ENCODE data around the gene PSME3. TPM values are rescaled to one million over a fixed set of nuclear protein-coding genes. Genes with fewer than 3 reads are reported as not detected.

PSME3 gene
- total and polyA plus RNA-seq, 9 of the 15 experiments (the other 6 are each of a cell fraction or from before 2014, with no cell fraction given) = 31.2 to 275 (median 141) TPM

- TF ChIP-seq ZBTB11 (CRISPR knock-in tag; IDR thresholded peaks at IDR 0.05) (peak; percentile 91 to 98 (median 96); a peak in 5 of 6 replicates), SIN3B (IDR thresholded peaks at IDR 0.05; ENCODE audit: low read depth) (peak; percentile 96), HDAC3 (IDR thresholded peaks at IDR 0.05; ENCODE audit: borderline replicate concordance, partially characterized antibody) (peak; percentile 18), FIP1L1 (IDR thresholded peaks at IDR 0.05; ENCODE audit: low read depth, low read length, poor library complexity, severe bottlenecking) (peak; percentile 81), E2F6 (IDR thresholded peaks at IDR 0.05; ENCODE audit: borderline replicate concordance in 1 of 2, extremely low read depth in 1 of 2, insufficient read depth in 1 of 2, insufficient read length in 1 of 2, low read depth in 1 of 2, low read length in 1 of 2, poor library complexity in 1 of 2, severe bottlenecking in 1 of 2) (peak; percentile 67), EHMT2 (IDR thresholded peaks at IDR 0.05) (no peak), NCOA4 (IDR thresholded peaks at IDR 0.05; ENCODE audit: partially characterized antibody) (no peak), KHSRP (IDR thresholded peaks at IDR 0.05) (peak; percentile 86), CLOCK (CRISPR knock-in tag; IDR thresholded peaks at IDR 0.05; ENCODE audit: borderline replicate concordance) (no peak), ZC3H8 (IDR thresholded peaks at IDR 0.05) (no peak)
Observed at GRCh38 chr17:42832934-42833766, at the start of gene PSME3 (continued).

Measured in K562 (cell line).